SU-DHL-6 (cell line): ENCODE data around the gene SLC7A4.

Experiments used
- H2AFZ ChIP-seq: fragments of 200-600 bp; sonication (generic); 2 replicates; pipeline ENCODE4 v1.6.1; 2014; ENCODE audit warnings: low read depth, mild to moderate bottlenecking, moderate library complexity, mixed read lengths, antibody characterized with exemption, low read length; ENCODE audit not compliant: severe bottlenecking
- H3F3A ChIP-seq: fragments of 200-600 bp; shearing (Covaris generic); 2 replicates; pipeline ENCODE4 v1.6.0; 2016; ENCODE audit warnings: antibody characterized with exemption, mild to moderate bottlenecking; ENCODE audit not compliant: insufficient read depth
- H3K27ac ChIP-seq: fragments of 200-600 bp; sonication (generic); 2 replicates; pipeline ENCODE4 v1.5.1; 2016; ENCODE audit warnings: low read depth, mild to moderate bottlenecking, low read length, moderate library complexity, mixed read lengths
- H3K27me3 ChIP-seq: fragments of 200-600 bp; sonication (generic), shearing (Covaris generic); 2 replicates; pipeline ENCODE4 v1.6.0; 2014; ENCODE audit warnings: mild to moderate bottlenecking, low read length
- H3K36me3 ChIP-seq: fragments of 200-600 bp; sonication (generic); 2 replicates; pipeline ENCODE4 v1.6.1; 2014; ENCODE audit warnings: mild to moderate bottlenecking, low read length, mixed read lengths
- H3K4me2 ChIP-seq: fragments of 300-600, 200-600 bp; shearing (Covaris generic), sonication (generic); 2 replicates; pipeline ENCODE4 v1.6.0; 2014; ENCODE audit warnings: low read length, low read depth, mild to moderate bottlenecking; ENCODE audit not compliant: poor library complexity, severe bottlenecking
- H3K4me3 ChIP-seq: fragments of 200-600 bp; sonication (generic); 2 replicates; pipeline ENCODE4 v1.5.1; 2014; ENCODE audit warnings: antibody characterized with exemption, low read length, mild to moderate bottlenecking, mixed read lengths; ENCODE audit not compliant: insufficient read depth, poor library complexity, severe bottlenecking
- H3K79me2 ChIP-seq: fragments of 200-600 bp; sonication (generic); 2 replicates; pipeline ENCODE4 v1.6.1; 2014; ENCODE audit warnings: mild to moderate bottlenecking, low read length, moderate library complexity; ENCODE audit not compliant: insufficient read depth
- H3K9ac ChIP-seq: fragments of 200-600 bp; sonication (generic); 2 replicates; pipeline ENCODE4 v1.7.0; 2014; ENCODE audit warnings: mild to moderate bottlenecking, low read length
- H3K9me2 ChIP-seq: fragments of 200-600 bp; sonication (generic); replicated peaks from 2 replicates; pipeline ENCODE4 v1.6.1; 2014; ENCODE audit warnings: low read length; ENCODE audit not compliant: insufficient read depth
- H3K9me3 ChIP-seq: fragments of 200-600 bp; sonication (generic); 2 replicates; pipeline ENCODE4 v1.6.1; 2014; ENCODE audit warnings: low read length, mixed read lengths; ENCODE audit not compliant: insufficient read depth
- H4K20me1 ChIP-seq: fragments of 200-600 bp; sonication (generic); 2 replicates; pipeline ENCODE4 v1.6.1; 2014; ENCODE audit warnings: low read depth, mild to moderate bottlenecking, antibody characterized with exemption, low read length, moderate library complexity, mixed read lengths
- EZH2phosphoT487 ChIP-seq: fragments of 200-600 bp; sonication (generic), shearing (Covaris generic); conservative IDR thresholded peaks from 2 replicates; pipeline ENCODE4 v1.6.1; 2018; ENCODE audit warnings: mild to moderate bottlenecking, antibody characterized with exemption, low read length, moderate library complexity, mixed read lengths
- TF ChIP-seq, protein P1 (sequence below): fragments of 200-600 bp; sonication (generic); IDR thresholded peaks from one replicate; pipeline ENCODE4 v1.5.1; 2017; ENCODE audit warnings: antibody characterized with exemption, mild to moderate bottlenecking, low read length, moderate library complexity; ENCODE audit not compliant: insufficient read depth, poor library complexity, severe bottlenecking

The SLC7A4 gene

DNA sequence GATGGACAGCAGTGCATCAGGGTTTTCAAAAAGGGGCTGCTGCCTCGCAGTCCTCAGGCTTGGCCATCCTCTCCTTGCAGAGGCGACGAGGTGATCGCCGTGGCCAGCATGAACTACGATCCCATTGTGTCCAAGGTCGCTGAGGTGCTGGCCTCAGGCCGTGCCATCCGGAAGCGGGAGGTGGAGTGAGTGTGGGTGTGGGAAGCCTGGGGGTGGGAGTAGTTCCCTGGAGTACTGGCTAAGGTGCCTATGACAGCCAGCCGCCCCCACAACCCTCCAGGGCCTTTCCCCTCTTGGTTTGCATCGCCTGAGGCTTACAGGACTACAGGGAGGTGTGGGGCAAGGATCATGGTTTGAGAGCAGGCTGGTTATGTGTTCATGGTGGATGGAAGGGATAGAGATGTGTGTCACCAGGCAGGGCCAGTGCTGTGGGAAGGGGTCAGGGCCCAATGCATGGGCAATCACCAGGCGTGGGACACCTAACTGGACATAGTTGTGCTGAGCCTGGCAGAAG lies 52.4 kb downstream of the SLC7A4 start:
- Histone ChIP-seq H3K9me2 (no peaks in the 10 kb centered on the region), H3K4me3 (no peak overlapping the region), H3K9me3 (no peaks in the 10 kb centered on the region), H3K4me2 (no peak overlapping the region), H3K9ac (no peak overlapping the region), H2AFZ (no peak overlapping the region), H3K27ac (no peak overlapping the region), H3K36me3 (no peaks in the 10 kb centered on the region), H3K27me3 (no peaks in the 10 kb centered on the region), H4K20me1 (no peaks in the 10 kb centered on the region), H3F3A (no peaks in the 10 kb centered on the region), H3K79me2 (no peaks in the 10 kb centered on the region)
- TF ChIP-seq, protein P1, sequence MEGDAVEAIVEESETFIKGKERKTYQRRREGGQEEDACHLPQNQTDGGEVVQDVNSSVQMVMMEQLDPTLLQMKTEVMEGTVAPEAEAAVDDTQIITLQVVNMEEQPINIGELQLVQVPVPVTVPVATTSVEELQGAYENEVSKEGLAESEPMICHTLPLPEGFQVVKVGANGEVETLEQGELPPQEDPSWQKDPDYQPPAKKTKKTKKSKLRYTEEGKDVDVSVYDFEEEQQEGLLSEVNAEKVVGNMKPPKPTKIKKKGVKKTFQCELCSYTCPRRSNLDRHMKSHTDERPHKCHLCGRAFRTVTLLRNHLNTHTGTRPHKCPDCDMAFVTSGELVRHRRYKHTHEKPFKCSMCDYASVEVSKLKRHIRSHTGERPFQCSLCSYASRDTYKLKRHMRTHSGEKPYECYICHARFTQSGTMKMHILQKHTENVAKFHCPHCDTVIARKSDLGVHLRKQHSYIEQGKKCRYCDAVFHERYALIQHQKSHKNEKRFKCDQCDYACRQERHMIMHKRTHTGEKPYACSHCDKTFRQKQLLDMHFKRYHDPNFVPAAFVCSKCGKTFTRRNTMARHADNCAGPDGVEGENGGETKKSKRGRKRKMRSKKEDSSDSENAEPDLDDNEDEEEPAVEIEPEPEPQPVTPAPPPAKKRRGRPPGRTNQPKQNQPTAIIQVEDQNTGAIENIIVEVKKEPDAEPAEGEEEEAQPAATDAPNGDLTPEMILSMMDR: no peak
- no peak for TF ChIP-seq EZH2phosphoT487

DNA sequence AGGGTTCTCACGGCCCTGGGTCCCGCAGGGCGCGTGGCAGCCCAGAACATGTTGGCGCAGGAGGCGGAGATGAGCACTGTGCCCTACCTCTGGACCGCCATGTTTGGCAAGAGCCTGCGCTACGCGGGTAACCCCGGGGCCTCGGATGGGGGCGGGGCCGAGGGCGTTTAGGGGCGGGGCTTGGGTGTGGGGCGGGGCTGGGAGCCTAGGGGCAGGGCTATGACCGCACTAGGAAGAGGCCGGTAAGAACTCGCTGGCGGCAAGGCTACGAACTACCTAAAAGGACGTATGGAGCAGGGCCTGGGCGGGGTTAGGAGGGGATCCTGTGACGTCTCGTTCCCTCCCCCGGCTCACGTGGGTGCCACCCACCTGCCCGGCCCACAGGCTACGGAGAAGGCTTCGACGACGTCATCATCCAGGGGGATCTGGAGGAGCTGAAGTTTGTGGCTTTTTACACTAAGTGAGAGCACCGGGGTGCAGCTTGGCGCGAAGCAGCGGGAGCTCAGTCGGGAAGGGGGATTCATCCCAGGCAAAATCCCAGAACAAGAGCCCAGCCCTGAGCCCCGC lies 53.0 kb downstream of the SLC7A4 start:
- no peaks in the 10 kb centered on the region for H3K9me2 ChIP-seq
- no peak overlapping the region for H3K4me2 ChIP-seq

More for the DNA sequence above, 53.0 kb downstream of the SLC7A4 start:
- Histone ChIP-seq H3K79me2 (no peaks in the 10 kb centered on the region), H3K36me3 (no peaks in the 10 kb centered on the region), H3K4me3 (no peak overlapping the region), H4K20me1 (no peaks in the 10 kb centered on the region), H3K27ac (no peak overlapping the region), H3K9ac (no peak overlapping the region), H2AFZ (no peak overlapping the region), H3K27me3 (no peaks in the 10 kb centered on the region), H3K9me3 (no peaks in the 10 kb centered on the region), H3F3A (no peaks in the 10 kb centered on the region)
- TF ChIP-seq EZH2phosphoT487: no peak
- TF ChIP-seq, protein P1: no peak
